Activated CD4-positive, alpha-beta T cell treated with anti-CD3 and anti-CD28 coated beads for 36 hours (primary cell): ENCODE measurements around the gene MUC5B. TPM values are rescaled to one million over a fixed set of nuclear protein-coding genes. Genes with fewer than 3 reads are reported as not detected.
"Not testable (repeated sequence)": the region's sequence is repeated elsewhere in the genome, so short reads cannot be mapped to it uniquely, and the experiment has no call there.

Experiments
- ATAC-seq: fragments of 200-7000 bp; cut with Tn5 transposase; one replicate; pipeline ENCODE4 v1.10.0; 2021; ENCODE audit warnings: mild to moderate bottlenecking, moderate library complexity
- CTCF ChIA-PET: fragments of 350-600 bp; sonication (Branson Sonifier 250); formaldehyde crosslinking; loops from one replicate; lab custom pipeline; 2021; ENCODE audit warnings: antibody characterized with exemption; lab: Charles Lee
- POLR2A ChIA-PET: fragments of 350-600 bp; sonication (Branson Sonifier 250); formaldehyde crosslinking; loops from one replicate; lab custom pipeline; 2021; ENCODE audit warnings: antibody characterized with exemption, inconsistent platforms; lab: Charles Lee
- DNase-seq: peaks from one replicate; pipeline ENCODE4 v3.0.0-alpha.2; 2020
- H3K27ac Mint-ChIP-seq: one replicate; pipeline ENCODE4 v1.8.0; 2021; ENCODE audit warnings: mixed read lengths
- H3K27me3 Mint-ChIP-seq: one replicate; pipeline ENCODE4 v1.8.0; 2021; ENCODE audit warnings: mixed read lengths
- H3K36me3 Mint-ChIP-seq: one replicate; pipeline ENCODE4 v1.8.0; 2021; ENCODE audit warnings: low read depth, mixed read lengths
- H3K4me1 Mint-ChIP-seq: one replicate; pipeline ENCODE4 v1.8.0; 2021; ENCODE audit warnings: mixed read lengths
- H3K4me3 Mint-ChIP-seq: one replicate; pipeline ENCODE4 v1.8.0; 2021; ENCODE audit warnings: mild to moderate bottlenecking, moderate library complexity, mixed read lengths
- H3K9me3 Mint-ChIP-seq: one replicate; pipeline ENCODE4 v1.8.0; 2021; ENCODE audit warnings: low read depth, mixed read lengths
- intact Hi-C, 2 experiments: fragments of 100-400 bp; cut with DNase I in 1 of 2; cut with micrococcal nuclease in 1 of 2; formaldehyde crosslinking; loops; one replicate each; pipeline versions ENCODE4 v1.14.2 to v1.15.1; 2022 to 2024; cut with DNase I, micrococcal nuclease
- total RNA-seq, 2 experiments: library from RNA; stranded (reverse); gene quantifications; one replicate each; pipeline ENCODE4 v1.2.3, GENCODE V29; 2021

The MUC5B gene
- total RNA-seq, 2 experiments from 2014 or later, result not detected

- ATAC-seq (no peak), DNase-seq (no peak)
- H3K27ac Mint-ChIP-seq, result no peak overlapping the region
- H3K27me3 Mint-ChIP-seq, result no peaks in the 10 kb centered on the region
- H3K4me3 Mint-ChIP-seq, result no peak overlapping the region
- H3K36me3 Mint-ChIP-seq, result no peaks in the 10 kb centered on the region
- POLR2A ChIA-PET, result no interaction called here
- no peaks in the 10 kb centered on the region for H3K4me1 Mint-ChIP-seq
- CTCF ChIA-PET, result no interaction called here
- intact Hi-C loops, result no loop called here
- H3K9me3 Mint-ChIP-seq, result no peaks in the 10 kb centered on the region
Measured at GRCh38 chr11:1240771-1241170, 17.9 kb downstream of the MUC5B start.

GRCh38 chr11:1241706-1242105, 18.8 kb downstream of the MUC5B start:
- POLR2A ChIA-PET, result no interaction called here
- Mint-ChIP-seq H3K27ac (no peak overlapping the region), H3K9me3 (no peaks in the 10 kb centered on the region), H3K4me1 (no peaks in the 10 kb centered on the region), H3K36me3 (no peaks in the 10 kb centered on the region), H3K27me3 (no peaks in the 10 kb centered on the region), H3K4me3 (no peak overlapping the region)
- intact Hi-C loops, result no loop called here
- CTCF ChIA-PET, result interaction anchor here (0.6 kb wide), 1 partner anchor 323 kb away, joined by 3 read pairs; no protein-coding TSS in a partner anchor
- no peak for DNase-seq
- ATAC-seq, result no peak

GRCh38 chr11:1242289-1242688, 19.4 kb downstream of the MUC5B start:
- no peaks in the 10 kb centered on the region for H3K9me3 Mint-ChIP-seq
- ATAC-seq, result no peak
- no peak overlapping the region for H3K4me3 Mint-ChIP-seq
- no peaks in the 10 kb centered on the region for H3K4me1 Mint-ChIP-seq
- no peak for DNase-seq
- no peaks in the 10 kb centered on the region for H3K36me3 Mint-ChIP-seq
- intact Hi-C loops, result no loop called here
- H3K27ac Mint-ChIP-seq, result no peak overlapping the region
- H3K27me3 Mint-ChIP-seq, result no peaks in the 10 kb centered on the region
- ChIA-PET POLR2A (no interaction called here), CTCF (no interaction called here)

GRCh38 chr11:1242751-1243150, 19.9 kb downstream of the MUC5B start:
- H3K27ac Mint-ChIP-seq, H3K4me3 Mint-ChIP-seq, H3K27me3 Mint-ChIP-seq, CTCF ChIA-PET, POLR2A ChIA-PET, intact Hi-C loops, H3K36me3 Mint-ChIP-seq, DNase-seq, H3K4me1 Mint-ChIP-seq, ATAC-seq, H3K9me3 Mint-ChIP-seq: not testable (repeated sequence)

- H3K9me3 Mint-ChIP-seq, H3K36me3 Mint-ChIP-seq, POLR2A ChIA-PET, H3K27me3 Mint-ChIP-seq, CTCF ChIA-PET, DNase-seq, intact Hi-C loops, H3K4me3 Mint-ChIP-seq, H3K27ac Mint-ChIP-seq, H3K4me1 Mint-ChIP-seq, ATAC-seq: not testable (repeated sequence)
Measured at GRCh38 chr11:1243521-1243920, 20.7 kb downstream of the MUC5B start.

GRCh38 chr11:1244557-1244956, 21.7 kb downstream of the MUC5B start:
- DNase-seq, H3K36me3 Mint-ChIP-seq, H3K27me3 Mint-ChIP-seq, intact Hi-C loops, CTCF ChIA-PET, POLR2A ChIA-PET, ATAC-seq, H3K4me1 Mint-ChIP-seq, H3K27ac Mint-ChIP-seq, H3K9me3 Mint-ChIP-seq, H3K4me3 Mint-ChIP-seq: not testable (repeated sequence)

GRCh38 chr11:1245717-1246116, 22.9 kb downstream of the MUC5B start:
- CTCF ChIA-PET, H3K9me3 Mint-ChIP-seq, ATAC-seq, intact Hi-C loops, H3K27ac Mint-ChIP-seq, H3K4me3 Mint-ChIP-seq, POLR2A ChIA-PET, H3K4me1 Mint-ChIP-seq, H3K36me3 Mint-ChIP-seq, DNase-seq, H3K27me3 Mint-ChIP-seq: not testable (repeated sequence)

- H3K27ac Mint-ChIP-seq, DNase-seq, H3K4me3 Mint-ChIP-seq, ATAC-seq, H3K27me3 Mint-ChIP-seq, CTCF ChIA-PET, intact Hi-C loops, POLR2A ChIA-PET, H3K4me1 Mint-ChIP-seq, H3K36me3 Mint-ChIP-seq, H3K9me3 Mint-ChIP-seq: not testable (repeated sequence)
Measured at GRCh38 chr11:1246301-1246700, 23.4 kb downstream of the MUC5B start.

- CTCF ChIA-PET, DNase-seq, H3K27me3 Mint-ChIP-seq, ATAC-seq, H3K27ac Mint-ChIP-seq, H3K4me1 Mint-ChIP-seq, POLR2A ChIA-PET, H3K36me3 Mint-ChIP-seq, H3K4me3 Mint-ChIP-seq, H3K9me3 Mint-ChIP-seq, intact Hi-C loops: not testable (repeated sequence)
Measured at GRCh38 chr11:1247026-1247425, 24.2 kb downstream of the MUC5B start.

GRCh38 chr11:1248951-1249350, 26.1 kb downstream of the MUC5B start:
- H3K4me3 Mint-ChIP-seq, H3K9me3 Mint-ChIP-seq, H3K27ac Mint-ChIP-seq, H3K36me3 Mint-ChIP-seq, POLR2A ChIA-PET, CTCF ChIA-PET, DNase-seq, ATAC-seq, intact Hi-C loops, H3K27me3 Mint-ChIP-seq, H3K4me1 Mint-ChIP-seq: not testable (repeated sequence)

- CTCF ChIA-PET, H3K27ac Mint-ChIP-seq, POLR2A ChIA-PET, H3K36me3 Mint-ChIP-seq, H3K27me3 Mint-ChIP-seq, H3K4me1 Mint-ChIP-seq, DNase-seq, ATAC-seq, H3K4me3 Mint-ChIP-seq, intact Hi-C loops, H3K9me3 Mint-ChIP-seq: not testable (repeated sequence)
Measured at GRCh38 chr11:1250411-1250810, 27.5 kb downstream of the MUC5B start.

- H3K4me1 Mint-ChIP-seq, result no peaks in the 10 kb centered on the region
- no peak overlapping the region for H3K4me3 Mint-ChIP-seq
- no peaks in the 10 kb centered on the region for H3K27me3 Mint-ChIP-seq
- intact Hi-C loops, result no loop called here
- CTCF ChIA-PET, result no interaction called here
- no peak for DNase-seq
- POLR2A ChIA-PET, result no interaction called here
- peaks cover 1% of the 10 kb centered on the region for H3K9me3 Mint-ChIP-seq
- no peak for ATAC-seq
- H3K36me3 Mint-ChIP-seq, result no peaks in the 10 kb centered on the region
- no peak overlapping the region for H3K27ac Mint-ChIP-seq
Measured at GRCh38 chr11:1251236-1251770, 28.4 kb downstream of the MUC5B start.
